GM10847 (cell line): ENCODE results near the gene NOMO2.
"Not testable (repeated sequence)": the region's sequence is repeated elsewhere in the genome, so short reads cannot be mapped to it uniquely, and the experiment has no call there.

ENCODE experiments used
- POLR2A ChIP-seq: IDR thresholded peaks from 2 replicates; pipeline ENCODE4 v1.6.1; 2011; ENCODE audit not compliant: insufficient read length; ENCODE audit errors: extremely low read depth

Gene NOMO2, protein sequence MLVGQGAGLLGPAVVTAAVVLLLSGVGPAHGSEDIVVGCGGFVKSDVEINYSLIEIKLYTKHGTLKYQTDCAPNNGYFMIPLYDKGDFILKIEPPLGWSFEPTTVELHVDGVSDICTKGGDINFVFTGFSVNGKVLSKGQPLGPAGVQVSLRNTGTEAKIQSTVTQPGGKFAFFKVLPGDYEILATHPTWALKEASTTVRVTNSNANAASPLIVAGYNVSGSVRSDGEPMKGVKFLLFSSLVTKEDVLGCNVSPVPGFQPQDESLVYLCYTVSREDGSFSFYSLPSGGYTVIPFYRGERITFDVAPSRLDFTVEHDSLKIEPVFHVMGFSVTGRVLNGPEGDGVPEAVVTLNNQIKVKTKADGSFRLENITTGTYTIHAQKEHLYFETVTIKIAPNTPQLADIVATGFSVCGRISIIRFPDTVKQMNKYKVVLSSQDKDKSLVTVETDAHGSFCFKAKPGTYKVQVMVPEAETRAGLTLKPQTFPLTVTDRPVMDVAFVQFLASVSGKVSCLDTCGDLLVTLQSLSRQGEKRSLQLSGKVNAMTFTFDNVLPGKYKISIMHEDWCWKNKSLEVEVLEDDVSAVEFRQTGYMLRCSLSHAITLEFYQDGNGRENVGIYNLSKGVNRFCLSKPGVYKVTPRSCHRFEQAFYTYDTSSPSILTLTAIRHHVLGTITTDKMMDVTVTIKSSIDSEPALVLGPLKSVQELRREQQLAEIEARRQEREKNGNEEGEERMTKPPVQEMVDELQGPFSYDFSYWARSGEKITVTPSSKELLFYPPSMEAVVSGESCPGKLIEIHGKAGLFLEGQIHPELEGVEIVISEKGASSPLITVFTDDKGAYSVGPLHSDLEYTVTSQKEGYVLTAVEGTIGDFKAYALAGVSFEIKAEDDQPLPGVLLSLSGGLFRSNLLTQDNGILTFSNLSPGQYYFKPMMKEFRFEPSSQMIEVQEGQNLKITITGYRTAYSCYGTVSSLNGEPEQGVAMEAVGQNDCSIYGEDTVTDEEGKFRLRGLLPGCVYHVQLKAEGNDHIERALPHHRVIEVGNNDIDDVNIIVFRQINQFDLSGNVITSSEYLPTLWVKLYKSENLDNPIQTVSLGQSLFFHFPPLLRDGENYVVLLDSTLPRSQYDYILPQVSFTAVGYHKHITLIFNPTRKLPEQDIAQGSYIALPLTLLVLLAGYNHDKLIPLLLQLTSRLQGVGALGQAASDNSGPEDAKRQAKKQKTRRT

DNA sequence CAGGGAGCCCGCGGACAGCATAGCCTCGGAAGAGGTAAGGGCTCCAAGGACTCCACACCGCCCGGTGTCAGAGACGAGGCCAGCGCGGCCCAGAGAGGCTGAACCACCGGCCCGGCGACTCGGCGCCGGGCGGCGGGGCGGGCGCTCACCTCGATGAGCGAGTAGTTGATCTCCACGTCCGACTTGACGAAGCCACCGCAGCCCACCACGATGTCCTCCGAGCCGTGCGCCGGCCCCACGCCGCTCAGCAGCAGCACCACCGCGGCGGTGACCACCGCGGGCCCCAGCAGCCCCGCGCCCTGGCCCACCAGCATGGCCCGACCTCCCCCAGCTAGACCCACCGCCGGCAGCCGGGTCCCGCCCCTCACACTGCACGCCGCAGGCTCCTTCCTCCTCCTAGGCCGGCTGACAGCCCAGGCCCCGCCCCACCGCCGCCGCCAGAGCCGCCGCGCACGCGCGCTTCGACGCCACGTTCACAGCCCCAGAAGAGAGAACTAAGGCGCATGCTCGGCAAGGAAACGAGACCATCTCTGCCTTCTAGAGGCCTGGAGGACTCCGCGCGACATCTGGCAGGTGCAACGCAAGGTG is at the start of gene NOMO2:
Gene NOMO2 (minus strand): TSS at position 371 of the 588 bp plus-strand sequence. CDS start 57 bp downstream, at position 314.
- not testable (repeated sequence) for TF ChIP-seq POLR2A

DNA sequence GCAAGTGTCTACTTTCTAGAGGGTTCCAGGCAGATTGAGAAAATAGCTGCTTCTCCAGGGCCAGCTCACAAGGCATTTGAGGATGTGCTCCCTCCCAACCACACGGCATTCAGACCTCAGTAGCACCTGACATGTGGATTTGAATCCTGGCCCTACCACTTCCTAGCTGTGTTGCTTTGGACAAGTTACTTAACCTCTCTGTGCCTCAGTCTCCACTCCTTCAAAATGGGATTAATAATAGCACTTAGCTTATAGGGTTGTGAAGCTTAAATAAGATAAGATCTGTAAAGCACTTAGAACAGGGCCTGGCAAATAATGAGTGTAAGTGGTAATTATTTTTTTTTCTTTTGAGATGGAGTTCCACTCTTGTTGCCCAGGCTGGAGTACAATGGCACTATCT is 21.0 kb upstream of the NOMO2 start:
- TF ChIP-seq POLR2A, result no peak
